ENCODE measurements around the gene GRAMD1B.

DNA sequence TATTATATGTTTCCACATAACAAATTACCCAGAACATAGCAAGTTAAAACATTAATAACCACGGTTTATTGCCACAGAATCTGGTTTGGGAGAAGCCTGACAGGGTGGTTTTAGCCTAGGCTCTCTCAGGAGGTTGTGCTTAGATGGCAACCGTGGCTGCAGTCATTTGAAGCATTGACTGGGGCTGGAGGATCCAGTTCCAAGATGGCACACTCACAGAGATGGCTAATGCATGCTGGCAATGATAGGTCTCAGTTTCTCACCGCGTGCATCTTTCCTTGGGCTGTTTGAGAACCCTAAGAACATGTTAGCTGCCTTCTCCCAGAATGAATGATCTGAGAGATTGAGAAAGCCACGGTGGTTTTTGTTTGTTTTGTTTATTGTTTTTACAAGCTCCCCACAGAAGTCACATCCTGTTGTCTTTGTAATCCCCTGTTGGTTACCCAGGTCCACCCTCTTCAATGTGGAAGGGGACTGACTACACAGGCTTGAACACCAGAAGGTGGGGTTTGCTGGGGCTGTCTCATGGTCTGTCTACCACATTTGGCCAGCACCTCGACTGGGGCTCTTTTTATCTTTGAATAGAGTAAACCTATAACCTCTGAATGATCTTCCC is 36.6 kb upstream of the GRAMD1B start:
- TF ChIP-seq, protein P1, sequence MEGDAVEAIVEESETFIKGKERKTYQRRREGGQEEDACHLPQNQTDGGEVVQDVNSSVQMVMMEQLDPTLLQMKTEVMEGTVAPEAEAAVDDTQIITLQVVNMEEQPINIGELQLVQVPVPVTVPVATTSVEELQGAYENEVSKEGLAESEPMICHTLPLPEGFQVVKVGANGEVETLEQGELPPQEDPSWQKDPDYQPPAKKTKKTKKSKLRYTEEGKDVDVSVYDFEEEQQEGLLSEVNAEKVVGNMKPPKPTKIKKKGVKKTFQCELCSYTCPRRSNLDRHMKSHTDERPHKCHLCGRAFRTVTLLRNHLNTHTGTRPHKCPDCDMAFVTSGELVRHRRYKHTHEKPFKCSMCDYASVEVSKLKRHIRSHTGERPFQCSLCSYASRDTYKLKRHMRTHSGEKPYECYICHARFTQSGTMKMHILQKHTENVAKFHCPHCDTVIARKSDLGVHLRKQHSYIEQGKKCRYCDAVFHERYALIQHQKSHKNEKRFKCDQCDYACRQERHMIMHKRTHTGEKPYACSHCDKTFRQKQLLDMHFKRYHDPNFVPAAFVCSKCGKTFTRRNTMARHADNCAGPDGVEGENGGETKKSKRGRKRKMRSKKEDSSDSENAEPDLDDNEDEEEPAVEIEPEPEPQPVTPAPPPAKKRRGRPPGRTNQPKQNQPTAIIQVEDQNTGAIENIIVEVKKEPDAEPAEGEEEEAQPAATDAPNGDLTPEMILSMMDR (IDR thresholded peaks at IDR 0.05), result no peak
- TF ChIP-seq EZH2 (IDR thresholded peaks at IDR 0.05; ENCODE audit: borderline replicate concordance, insufficient read depth, low read depth, low read length, poor library complexity, severe bottlenecking), result no peak
